ENCODE measurements around the gene KRTAP5-10.
"Not testable (repeated sequence)": the region's sequence is repeated elsewhere in the genome, so short reads cannot be mapped to it uniquely, and the experiment has no call there.

Gene KRTAP5-10

DNA sequence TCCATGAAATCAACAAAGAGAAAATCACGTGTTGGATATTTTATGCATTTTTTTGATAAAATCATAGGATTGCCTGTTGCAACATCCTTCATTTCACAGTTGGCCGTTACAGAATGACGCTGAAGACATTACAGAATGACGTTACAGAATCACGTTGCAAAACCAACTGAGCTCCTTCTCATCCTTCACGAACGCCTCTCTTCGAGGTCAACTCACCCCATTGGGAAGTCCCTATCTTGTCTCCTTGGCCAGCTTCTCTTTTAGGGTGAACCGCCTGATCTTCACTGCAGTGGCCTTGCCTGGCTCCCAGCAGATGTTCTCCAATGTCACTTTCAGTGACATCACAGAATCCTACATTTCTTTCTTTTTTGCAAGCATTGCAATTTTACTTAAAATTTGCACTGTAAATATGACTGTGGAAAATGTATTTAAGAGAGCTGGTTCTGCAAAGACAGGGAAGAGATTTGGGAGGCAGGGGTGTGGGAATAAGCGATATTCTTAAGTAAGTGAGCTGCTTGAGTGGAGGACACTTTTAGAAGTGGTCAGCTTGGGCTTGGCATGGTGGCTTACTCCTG lies 33.2 kb upstream of the KRTAP5-10 start:
- Histone ChIP-seq H3K4me3 (no peak overlapping the region), H4K20me1 (no peaks in the 10 kb centered on the region), H3K36me3 (no peaks in the 10 kb centered on the region), H3K9ac (no peak overlapping the region), H3K4me1 (peaks cover 45% of the 10 kb centered on the region), H3K27ac (no peak overlapping the region), H3K27me3 (no peaks in the 10 kb centered on the region), H3K4me2 (no peak overlapping the region), H3K9me3 (no peaks in the 10 kb centered on the region)
- TF ChIP-seq Cebpa-rat (IDR thresholded peaks at IDR 0.05): no peak

GRCh38 chr11:71534711-71535608 lies 30.4 kb upstream of the KRTAP5-10 start:
- not testable (repeated sequence) for H3K4me3 ChIP-seq, H4K20me1 ChIP-seq, H3K27ac ChIP-seq, H3K27me3 ChIP-seq, H3K9me3 ChIP-seq, H3K4me2 ChIP-seq, H3K9ac ChIP-seq, H3K36me3 ChIP-seq
- H3K4me1 ChIP-seq: peaks cover 31% of the 10 kb centered on the region

- no peaks in the 10 kb centered on the region for H3K27me3 ChIP-seq
- H3K9me3 ChIP-seq: peaks cover 13% of the 10 kb centered on the region
- peaks cover 23% of the 10 kb centered on the region for H3K4me1 ChIP-seq
- H3K27ac ChIP-seq: no peak overlapping the region
- TF ChIP-seq Cebpa-rat (IDR thresholded peaks at IDR 0.05): no peak
- no peak overlapping the region for H3K4me3 ChIP-seq
- no peaks in the 10 kb centered on the region for H3K36me3 ChIP-seq
- no peak overlapping the region for H3K9ac ChIP-seq
- H4K20me1 ChIP-seq: no peaks in the 10 kb centered on the region
- no peak overlapping the region for H3K4me2 ChIP-seq
Observed at GRCh38 chr11:71535825-71536224, 29.5 kb upstream of the KRTAP5-10 start.

DNA sequence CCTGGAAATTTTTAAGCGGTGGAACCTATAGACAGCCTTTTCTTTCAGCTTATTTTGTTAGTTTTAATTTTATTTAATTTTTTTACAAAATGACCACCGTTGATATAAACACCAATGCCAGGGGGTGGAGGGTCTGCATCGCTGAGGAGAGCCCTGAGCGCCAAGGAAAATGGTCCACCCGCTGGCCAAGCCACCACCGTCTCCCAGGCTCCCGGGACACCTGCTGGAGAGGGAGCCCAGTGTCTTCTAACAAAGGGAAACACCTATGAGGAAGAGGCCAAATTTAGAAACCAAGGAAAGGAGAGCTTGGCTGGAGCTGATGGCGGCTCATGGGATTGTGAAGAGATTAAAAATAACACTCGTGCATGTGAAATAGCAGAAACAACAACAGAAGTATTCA lies 27.8 kb upstream of the KRTAP5-10 start:
- Histone ChIP-seq H3K4me2 (peak overlapping the region; percentile 50), H3K9me3 (peaks cover 25% of the 10 kb centered on the region), H3K27me3 (no peaks in the 10 kb centered on the region), H3K4me1 (peaks cover 28% of the 10 kb centered on the region), H3K36me3 (no peaks in the 10 kb centered on the region), H3K9ac (no peak overlapping the region), H3K4me3 (no peak overlapping the region), H4K20me1 (no peaks in the 10 kb centered on the region), H3K27ac (no peak overlapping the region)
- no peak for TF ChIP-seq Cebpa-rat (IDR thresholded peaks at IDR 0.05)

- peaks cover 34% of the 10 kb centered on the region for H3K4me1 ChIP-seq
Observed at GRCh38 chr11:71537977-71538665, 27.2 kb upstream of the KRTAP5-10 start, which contains the start of gene KRTAP5-8. Gene KRTAP5-8, plus strand, starts transcription at chr11:71538025. Its CDS starts 31 bp downstream, at chr11:71538056.

GRCh38 chr11:71538666-71538990 lies 26.7 kb upstream of the KRTAP5-10 start:
- Histone ChIP-seq H3K36me3 (no peaks in the 10 kb centered on the region), H3K4me2 (peak overlapping the region; percentile 50), H3K4me3 (no peak overlapping the region), H3K4me1 (peaks cover 39% of the 10 kb centered on the region), H4K20me1 (no peaks in the 10 kb centered on the region), H3K27ac (no peak overlapping the region), H3K27me3 (no peaks in the 10 kb centered on the region), H3K9ac (no peak overlapping the region), H3K9me3 (peaks cover 25% of the 10 kb centered on the region)
- TF ChIP-seq Cebpa-rat (IDR thresholded peaks at IDR 0.05): no peak

More at GRCh38 chr11:71537977-71538665, 27.2 kb upstream of the KRTAP5-10 start, which contains the start of gene KRTAP5-8:
- not testable (repeated sequence) for H3K27me3 ChIP-seq, H3K4me3 ChIP-seq, H3K27ac ChIP-seq, H4K20me1 ChIP-seq, H3K9ac ChIP-seq, H3K36me3 ChIP-seq
- Histone ChIP-seq H3K9me3 (peaks cover 25% of the 10 kb centered on the region), H3K4me2 (peak within 1 kb of the TSS; percentile 50)

GRCh38 chr11:71539017-71539416 lies 26.3 kb upstream of the KRTAP5-10 start:
- Histone ChIP-seq H4K20me1 (no peaks in the 10 kb centered on the region), H3K9me3 (peaks cover 25% of the 10 kb centered on the region), H3K27ac (no peak overlapping the region), H3K36me3 (no peaks in the 10 kb centered on the region), H3K4me3 (no peak overlapping the region), H3K4me1 (peaks cover 43% of the 10 kb centered on the region), H3K9ac (no peak overlapping the region), H3K4me2 (peak overlapping the region; percentile 50; the same call in 1 of the 2 replicates), H3K27me3 (no peaks in the 10 kb centered on the region)
- no peak for TF ChIP-seq Cebpa-rat (IDR thresholded peaks at IDR 0.05)

DNA sequence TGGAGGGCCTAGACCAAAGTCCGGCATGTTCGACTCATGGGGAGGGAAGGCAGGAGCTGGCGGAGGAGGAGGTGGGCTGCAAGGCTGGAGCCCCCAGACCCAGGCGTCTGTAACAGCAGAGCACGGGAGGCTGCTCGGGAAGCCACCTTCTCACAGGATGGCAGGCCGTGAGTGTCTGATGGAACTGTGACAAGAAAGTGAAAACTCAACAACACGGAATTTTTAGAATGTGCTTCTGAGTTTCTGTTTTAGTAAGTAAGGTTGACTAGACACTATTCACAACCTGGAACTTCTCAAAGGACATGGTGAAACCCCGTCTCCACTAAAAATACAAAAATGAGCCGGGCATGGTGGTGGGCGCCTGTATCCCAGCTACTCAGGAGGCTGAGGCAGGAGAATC lies 25.4 kb upstream of the KRTAP5-10 start:
- not testable (repeated sequence) for H3K9ac ChIP-seq, H3K4me2 ChIP-seq, H3K27me3 ChIP-seq, H3K36me3 ChIP-seq, H3K4me3 ChIP-seq, H4K20me1 ChIP-seq, H3K27ac ChIP-seq
- peaks cover 25% of the 10 kb centered on the region for H3K9me3 ChIP-seq
- peaks cover 52% of the 10 kb centered on the region for H3K4me1 ChIP-seq

GRCh38 chr11:71540521-71541304 lies 24.6 kb upstream of the KRTAP5-10 start:
- H3K4me2 ChIP-seq, H3K36me3 ChIP-seq, H3K9ac ChIP-seq, H3K4me3 ChIP-seq, H3K27ac ChIP-seq, H3K27me3 ChIP-seq, H4K20me1 ChIP-seq: not testable (repeated sequence)
- H3K4me1 ChIP-seq: peaks cover 59% of the 10 kb centered on the region
- peaks cover 29% of the 10 kb centered on the region for H3K9me3 ChIP-seq

All from BLaER1 (cell line).